Panc1 (cell line): Measurements from ENCODE around the gene LIMA1. TPM values are rescaled to one million over a fixed set of nuclear protein-coding genes. Genes with fewer than 3 reads are reported as not detected.
A peak's percentile ranks its signal among the peaks of the same experiment; 100 is the strongest.

ENCODE experiments used
- ATAC-seq: fragments of 200-7000 bp; cut with Tn5 transposase; 2 replicates; pipeline ENCODE4 v1.9.1; 2020; ENCODE audit warnings: mild to moderate bottlenecking, moderate library complexity
- BruUV-seq: library from RNA; stranded (reverse); fragments of 400-500 nt; replicated peaks from 2 replicates; lab custom pipeline; 2021; lab: Mats Ljungman, UMichigan
- CTCF ChIA-PET: fragments of 300-600 bp; sonication (Branson Sonifier 250); formaldehyde crosslinking; loops from one replicate; lab custom pipeline; 2022; ENCODE audit warnings: antibody characterized with exemption; lab: Charles Lee
- POLR2A ChIA-PET: fragments of 300-600 bp; sonication (Branson Sonifier 250); formaldehyde crosslinking; loops from one replicate; lab custom pipeline; 2022; ENCODE audit warnings: antibody characterized with exemption; lab: Charles Lee
- DNase-seq: peaks from one replicate; pipeline ENCODE4 v3.0.0-alpha.2; 2010; ENCODE audit warnings: low read depth, low spot score
- H3K27ac ChIP-seq: 2 replicates; pipeline ENCODE4 v1.5.1; 2011; ENCODE audit warnings: mild to moderate bottlenecking, low read length, inconsistent platforms
- H3K27me3 ChIP-seq: fragments of 200-500 bp; sonication (Bioruptor generic); 2 replicates; pipeline ENCODE4 v1.6.0; 2014; ENCODE audit warnings: low read length, inconsistent platforms; ENCODE audit not compliant: control insufficient read depth, insufficient read depth
- H3K36me3 ChIP-seq: fragments of 200-500 bp; sonication (Bioruptor generic); 2 replicates; pipeline ENCODE4 v1.5.1; 2014; ENCODE audit warnings: inconsistent platforms, mild to moderate bottlenecking, low read length, moderate library complexity; ENCODE audit not compliant: control insufficient read depth, insufficient read depth
- H3K4me1 ChIP-seq: 2 replicates; pipeline ENCODE4 v1.5.1; 2011; ENCODE audit warnings: inconsistent platforms, mild to moderate bottlenecking, low read length, moderate library complexity; ENCODE audit not compliant: control insufficient read depth, insufficient read depth
- H3K4me3 ChIP-seq, 2 experiments: 2 replicates each; pipeline ENCODE4 v1.5.1; 2011 to 2012; ENCODE audit warnings: low read depth in 2 of 2, low read length in 2 of 2, mild to moderate bottlenecking in 2 of 2, inconsistent platforms in 1 of 2, moderate library complexity in 1 of 2
- H3K9me3 ChIP-seq: fragments of 200-500 bp; sonication (Bioruptor generic); 2 replicates; pipeline ENCODE4 v1.5.1; 2014; ENCODE audit warnings: low read depth, mild to moderate bottlenecking, inconsistent platforms, low read length, moderate library complexity; ENCODE audit not compliant: control insufficient read depth, insufficient read depth
- CTCF ChIP-seq: fragments of 450-650 bp; IDR thresholded peaks from 2 replicates; pipeline ENCODE4 v1.5.1; 2017; ENCODE audit warnings: mild to moderate bottlenecking
- POLR2AphosphoS5 ChIP-seq: IDR thresholded peaks from 2 replicates; pipeline ENCODE4 v1.6.1; 2012; ENCODE audit warnings: mild to moderate bottlenecking, low read depth, low read length, moderate library complexity
- REST ChIP-seq, 2 experiments: IDR thresholded peaks; 2 replicates each; pipeline ENCODE4 v1.6.1; 2011 to 2012; ENCODE audit warnings: low read depth in 2 of 2, control low read depth in 1 of 2, low read length in 1 of 2, mild to moderate bottlenecking in 1 of 2, moderate library complexity in 1 of 2; ENCODE audit not compliant: insufficient read depth in 1 of 2
- SIN3A ChIP-seq: IDR thresholded peaks from 2 replicates; pipeline ENCODE4 v1.6.1; 2012; ENCODE audit warnings: low read depth, mild to moderate bottlenecking, low read length, moderate library complexity, borderline replicate concordance; ENCODE audit not compliant: insufficient read depth
- TCF7L2 ChIP-seq: IDR thresholded peaks from 2 replicates; pipeline ENCODE4 v1.6.1; 2011; ENCODE audit warnings: mild to moderate bottlenecking, low read depth, low read length, inconsistent platforms
- in situ Hi-C: cut with HindIII; loops from 2 replicates; pipeline ENCODE4 v1.10.0; 2016; ENCODE audit warnings: low sequenced_read_pairs, low pct_unique_long_range_greater_than_20kb
- intact Hi-C: fragments of 100-400 bp; cut with micrococcal nuclease; formaldehyde crosslinking; loops from one replicate; pipeline ENCODE4 v1.10.0; 2022; ENCODE audit not compliant: unreplicated experiment
- total RNA-seq: library from RNA; stranded (reverse); gene quantifications from one replicate; pipeline ENCODE4 v1.2.1, GENCODE V29; 2021; ENCODE audit not compliant: unreplicated experiment

LIMA1 gene
- total RNA-seq, 1 experiment from 2014 or later: 155 TPM

- peaks cover 21% of the 10 kb centered on the region for H3K4me1 ChIP-seq
- DNase-seq (no peak), ATAC-seq (no peak)
- CTCF ChIA-PET: no interaction called here
- H3K4me3 ChIP-seq: no peak overlapping the region
- TF ChIP-seq SIN3A (no peak), CTCF (no peak), TCF7L2 (no peak), REST (IDR thresholded peaks at IDR 0.05; ENCODE audit: insufficient read depth in 1 of 2, low read depth in 2 of 2, low read length in 1 of 2) (no peak), POLR2AphosphoS5 (no peak)
- H3K27ac ChIP-seq: peak overlapping the region; percentile 58; the same call in 1 of the 2 replicates
- POLR2A ChIA-PET: no interaction called here
- no TSS peak for BruUV-seq
- no peaks in the 10 kb centered on the region for H3K36me3 ChIP-seq
- intact Hi-C loops: loop anchor here (10.0 kb wide), 2 partner anchors 125 to 225 kb away; partner anchors contain the start of gene SMARCD1
- H3K9me3 ChIP-seq: no peaks in the 10 kb centered on the region
- no peaks in the 10 kb centered on the region for H3K27me3 ChIP-seq
- in situ Hi-C loops: no loop called here
Observed at GRCh38 chr12:50309950-50310349, 26.6 kb upstream of the LIMA1 start.

GRCh38 chr12:50302686-50303085, 19.4 kb upstream of the LIMA1 start:
- TF ChIP-seq TCF7L2: no peak
- no peak for TF ChIP-seq REST (IDR thresholded peaks at IDR 0.05; ENCODE audit: insufficient read depth in 1 of 2, low read depth in 2 of 2, low read length in 1 of 2)
- TF ChIP-seq POLR2AphosphoS5: no peak
- TF ChIP-seq SIN3A: no peak
- TF ChIP-seq CTCF: no peak
- intact Hi-C loops: no loop called here
- Histone ChIP-seq H3K4me1 (0 out of 2 replicates have a peak, but pooled peaks cover 2% of the 10 kb centered on the region), H3K9me3 (no peaks in the 10 kb centered on the region), H3K36me3 (no peaks in the 10 kb centered on the region), H3K4me3 (no peak overlapping the region), H3K27me3 (no peaks in the 10 kb centered on the region), H3K27ac (no peak overlapping the region)
- ATAC-seq (no peak), DNase-seq (no peak)
- BruUV-seq: no TSS peak
- in situ Hi-C loops: no loop called here
- POLR2A ChIA-PET: no interaction called here
- CTCF ChIA-PET: no interaction called here
